Uterus (tissue), 4 donors: ENCODE data around the gene ADAP1. TPM values are rescaled to one million over a fixed set of nuclear protein-coding genes. Genes with fewer than 3 reads are reported as not detected.
"Not testable (repeated sequence)": the region's sequence is repeated elsewhere in the genome, so short reads cannot be mapped to it uniquely, and the experiment has no call there.

Experiments used
- DNase-seq, 2 donors: peaks; one replicate each; pipeline ENCODE4 v3.0.0-alpha.2; 2019 to 2020
- H3K27ac ChIP-seq, 2 donors: fragments of 200-600 bp; sonication (generic); 1 replicate in 1 of 2; 2 replicates in 1 of 2; pipeline ENCODE4 v1.5.1; 2016 to 2018
- H3K27me3 ChIP-seq, 2 donors: fragments of 200-600 bp; sonication (generic); one replicate each; pipeline ENCODE4 v1.5.1; 2018 to 2019; ENCODE audit warnings: control low read depth in 1 of 2
- H3K36me3 ChIP-seq, 2 donors: fragments of 200-600 bp; sonication (generic); one replicate each; pipeline ENCODE4 v1.5.1; 2019; ENCODE audit warnings: control low read depth in 1 of 2
- H3K4me1 ChIP-seq, 2 donors: fragments of 200-600 bp; sonication (generic); one replicate each; pipeline ENCODE4 v1.5.1; 2018 to 2019; ENCODE audit warnings: control low read depth in 1 of 2
- H3K4me3 ChIP-seq, 2 donors: fragments of 200-600 bp; sonication (generic); 1 replicate in 1 of 2; 2 replicates in 1 of 2; pipeline ENCODE4 v1.5.1; 2018 to 2019; ENCODE audit warnings: mild to moderate bottlenecking in 1 of 2
- H3K9me3 ChIP-seq, 2 donors: fragments of 200-600 bp; sonication (generic); one replicate each; pipeline ENCODE4 v1.5.1; 2019; ENCODE audit warnings: control low read depth in 1 of 2
- POLR2A ChIP-seq, 2 donors: fragments of 450-650 bp; IDR thresholded peaks; one replicate each; pipeline ENCODE4 v1.6.1; 2016; ENCODE audit warnings: antibody characterized with exemption in 2 of 2, mild to moderate bottlenecking in 1 of 2, moderate library complexity in 1 of 2
- intact Hi-C: fragments of 100-400 bp; cut with DNase I; formaldehyde crosslinking; loops from one replicate; pipeline ENCODE4 v1.15.1; 2023; ENCODE audit warnings: low total_unique reads
- total RNA-seq, 4 donors: library from RNA; depleted of rRNA in 3 of 4; stranded (reverse); fragments of >200 nt in 3 of 4; gene quantifications; one replicate each; pipeline versions ENCODE4 v1.1.0 to v1.2.4, GENCODE V29; 2014 to 2023
- TF ChIP-seq, protein P1 (sequence below), 4 experiments: fragments of 200-600 bp in 2 of 4; fragments of 450-650 bp in 2 of 4; sonication (generic) in 2 of 4; IDR thresholded peaks; one replicate each; pipeline ENCODE4 v1.5.1; 2016 to 2019; ENCODE audit warnings: antibody characterized with exemption in 4 of 4, mild to moderate bottlenecking in 2 of 4, moderate library complexity in 1 of 4
- donor health status: DM: yes; HTN: yes; CAD: no.

Gene ADAP1
- total RNA-seq, 4 donors from 2014 or later = 3.2 to 17.4 (median 10.9) TPM

DNA sequence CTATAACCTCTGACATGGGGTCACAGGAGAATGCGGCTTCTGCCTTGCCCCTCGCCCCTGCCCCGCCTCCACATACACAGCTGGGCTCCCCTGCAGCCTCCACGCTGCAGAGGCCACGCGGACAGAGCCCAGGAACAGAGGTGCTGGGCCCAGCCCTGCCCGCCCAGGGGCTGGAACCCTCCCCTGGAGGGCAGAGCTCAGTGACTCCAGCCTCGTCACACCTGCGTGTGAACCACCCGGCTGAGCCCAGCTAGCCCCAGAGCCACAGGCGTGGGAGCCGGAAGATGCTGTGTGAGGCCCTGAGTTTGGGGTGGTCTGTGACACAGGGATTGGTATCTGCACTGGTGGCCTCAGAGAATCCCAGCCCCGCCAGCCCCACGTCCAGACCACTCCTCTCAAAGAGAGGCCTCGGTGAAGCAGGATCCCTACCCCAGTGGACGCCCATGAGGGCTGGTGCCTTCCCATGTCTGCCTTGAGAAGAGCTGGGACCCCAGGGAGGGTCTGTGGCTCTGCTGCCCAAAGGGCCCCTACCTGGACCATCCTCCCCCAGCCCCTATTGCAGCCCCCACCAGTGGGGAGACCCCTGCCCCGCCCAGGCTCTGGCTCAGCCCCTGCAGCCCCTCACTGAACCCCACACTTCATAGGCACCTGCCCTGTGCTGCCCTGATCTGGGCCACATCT is 8.1 kb upstream of the ADAP1 start:
- Histone ChIP-seq H3K27me3 (no peaks in the 10 kb centered on the region), H3K27ac (no peak overlapping the region), H3K36me3 (no peaks in the 10 kb centered on the region), H3K4me3 (no peak overlapping the region), H3K4me1 (peaks cover 0 to 17% of the 10 kb centered on the region in 2 donors), H3K9me3 (no peaks in the 10 kb centered on the region)
- TF ChIP-seq POLR2A (IDR thresholded peaks at IDR 0.05) = no peak
- TF ChIP-seq, protein P1, sequence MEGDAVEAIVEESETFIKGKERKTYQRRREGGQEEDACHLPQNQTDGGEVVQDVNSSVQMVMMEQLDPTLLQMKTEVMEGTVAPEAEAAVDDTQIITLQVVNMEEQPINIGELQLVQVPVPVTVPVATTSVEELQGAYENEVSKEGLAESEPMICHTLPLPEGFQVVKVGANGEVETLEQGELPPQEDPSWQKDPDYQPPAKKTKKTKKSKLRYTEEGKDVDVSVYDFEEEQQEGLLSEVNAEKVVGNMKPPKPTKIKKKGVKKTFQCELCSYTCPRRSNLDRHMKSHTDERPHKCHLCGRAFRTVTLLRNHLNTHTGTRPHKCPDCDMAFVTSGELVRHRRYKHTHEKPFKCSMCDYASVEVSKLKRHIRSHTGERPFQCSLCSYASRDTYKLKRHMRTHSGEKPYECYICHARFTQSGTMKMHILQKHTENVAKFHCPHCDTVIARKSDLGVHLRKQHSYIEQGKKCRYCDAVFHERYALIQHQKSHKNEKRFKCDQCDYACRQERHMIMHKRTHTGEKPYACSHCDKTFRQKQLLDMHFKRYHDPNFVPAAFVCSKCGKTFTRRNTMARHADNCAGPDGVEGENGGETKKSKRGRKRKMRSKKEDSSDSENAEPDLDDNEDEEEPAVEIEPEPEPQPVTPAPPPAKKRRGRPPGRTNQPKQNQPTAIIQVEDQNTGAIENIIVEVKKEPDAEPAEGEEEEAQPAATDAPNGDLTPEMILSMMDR (IDR thresholded peaks at IDR 0.05) = no peak
- DNase-seq = no peak
- intact Hi-C loops = no loop called here

DNA sequence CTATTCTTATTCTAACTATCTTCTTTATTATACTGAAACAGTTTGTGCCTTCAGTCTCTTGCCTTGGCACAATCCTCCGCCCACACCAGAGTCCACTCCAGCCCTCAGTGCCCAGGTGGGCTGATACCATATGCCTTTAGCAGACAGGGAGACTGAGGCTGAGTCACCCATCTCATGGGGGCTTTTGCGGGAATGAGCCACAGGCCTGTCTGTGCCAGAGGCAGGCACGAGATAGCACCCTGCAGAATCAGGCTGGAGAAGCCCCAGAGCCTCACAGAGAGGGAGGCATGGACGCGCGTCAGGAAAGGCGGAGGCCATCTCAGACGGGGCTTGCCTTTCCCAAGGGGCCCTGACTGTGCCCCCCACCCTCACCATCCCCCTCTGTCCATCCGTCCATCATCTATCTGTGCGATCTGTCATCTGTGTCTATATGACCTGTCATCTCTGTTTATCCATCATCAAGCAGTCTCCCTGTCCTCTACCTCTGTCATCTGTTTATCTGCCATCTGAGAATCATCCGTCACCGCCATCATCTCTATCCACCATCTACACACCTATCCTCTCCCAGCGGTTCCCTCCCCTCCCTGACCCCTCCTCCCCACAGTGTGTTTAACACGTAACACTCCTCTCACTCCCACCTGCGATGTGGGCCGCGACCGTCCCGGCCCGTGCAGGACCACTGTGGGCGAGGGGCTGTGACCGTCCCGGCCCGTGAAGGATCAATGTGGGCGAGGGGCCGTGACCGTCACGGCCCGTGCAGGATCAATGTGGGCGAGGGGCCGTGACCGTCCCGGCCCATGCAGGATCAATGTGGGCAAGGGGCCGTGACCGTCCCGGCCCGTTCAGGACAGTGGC is 7.3 kb upstream of the ADAP1 start:
- Histone ChIP-seq H3K27ac (no peak overlapping the region), H3K4me1 (peaks cover 0 to 17% of the 10 kb centered on the region in 2 donors), H3K9me3 (no peaks in the 10 kb centered on the region), H3K27me3 (no peaks in the 10 kb centered on the region), H3K36me3 (no peaks in the 10 kb centered on the region), H3K4me3 (no peak overlapping the region)
- TF ChIP-seq, protein P1 (IDR thresholded peaks at IDR 0.05) = no peak
- TF ChIP-seq POLR2A (IDR thresholded peaks at IDR 0.05) = no peak
- intact Hi-C loops = no loop called here
- no peak for DNase-seq

DNA sequence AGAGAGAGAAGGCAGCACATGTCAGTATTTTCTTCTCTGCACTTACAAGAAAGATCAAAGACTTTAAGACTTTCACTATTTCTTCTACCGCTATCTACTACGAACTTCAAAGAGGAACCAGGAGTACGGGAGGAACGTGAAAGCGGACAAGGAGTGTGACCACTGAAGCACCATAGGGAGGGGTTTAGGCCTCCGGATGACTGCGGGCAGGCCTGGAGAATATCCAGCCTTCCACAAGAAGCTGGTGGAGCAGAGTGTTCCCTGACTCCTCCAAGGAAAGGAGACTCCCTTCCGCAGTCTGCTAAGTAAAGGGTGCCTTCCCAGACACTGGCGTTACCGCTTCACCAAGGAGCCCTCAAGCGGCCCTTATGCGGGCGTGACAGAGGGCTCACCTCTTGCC is 6.5 kb upstream of the ADAP1 start:
- H3K27me3 ChIP-seq, H3K36me3 ChIP-seq, H3K4me3 ChIP-seq, H3K9me3 ChIP-seq, intact Hi-C loops: not testable (repeated sequence)
- DNase-seq = peak in 1 of 2 donors; percentile 47
- peaks cover 0 to 17% of the 10 kb centered on the region in 2 donors for H3K4me1 ChIP-seq
- peak overlapping the region in 1 of 2 donors; percentile 68 for H3K27ac ChIP-seq

DNA sequence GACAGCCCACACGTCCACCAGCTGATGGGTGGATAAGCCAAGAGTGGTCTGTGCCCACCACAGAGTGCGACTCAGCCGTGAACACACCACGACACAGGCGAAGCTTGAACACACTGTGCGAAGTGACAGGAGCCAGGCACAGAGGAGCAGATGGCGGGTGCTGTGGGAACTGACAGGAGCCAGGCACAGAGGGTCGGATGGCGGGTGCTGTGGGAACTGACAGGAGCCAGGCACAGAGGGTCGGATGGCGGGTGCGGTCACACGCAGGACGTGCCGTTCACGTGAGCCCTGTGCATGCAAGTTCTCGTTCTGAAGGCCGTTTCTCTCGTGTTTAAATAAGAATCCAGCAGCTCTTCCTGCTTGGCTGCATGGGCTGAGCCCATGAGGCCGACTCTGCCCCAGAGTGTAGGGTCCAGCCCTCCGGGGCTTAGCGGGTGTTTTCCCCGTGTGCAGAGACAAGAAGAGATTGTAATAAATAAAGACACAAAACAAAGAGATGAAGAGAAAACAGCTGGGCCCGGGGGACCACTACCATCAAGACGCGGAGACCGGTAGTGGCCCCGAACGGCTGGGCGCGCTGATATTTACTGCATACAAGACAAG is 5.9 kb upstream of the ADAP1 start:
- TF ChIP-seq, protein P1 (IDR thresholded peaks at IDR 0.05) = no peak
- TF ChIP-seq POLR2A (IDR thresholded peaks at IDR 0.05) = no peak
- H3K36me3 ChIP-seq = no peaks in the 10 kb centered on the region
- no peak for DNase-seq
- H3K27me3 ChIP-seq = no peaks in the 10 kb centered on the region
- peaks cover 0 to 17% of the 10 kb centered on the region in 2 donors for H3K4me1 ChIP-seq
- peak overlapping the region in 1 of 2 donors; percentile 68 for H3K27ac ChIP-seq
- H3K4me3 ChIP-seq = no peak overlapping the region
- H3K9me3 ChIP-seq = no peaks in the 10 kb centered on the region
- intact Hi-C loops = no loop called here

DNA sequence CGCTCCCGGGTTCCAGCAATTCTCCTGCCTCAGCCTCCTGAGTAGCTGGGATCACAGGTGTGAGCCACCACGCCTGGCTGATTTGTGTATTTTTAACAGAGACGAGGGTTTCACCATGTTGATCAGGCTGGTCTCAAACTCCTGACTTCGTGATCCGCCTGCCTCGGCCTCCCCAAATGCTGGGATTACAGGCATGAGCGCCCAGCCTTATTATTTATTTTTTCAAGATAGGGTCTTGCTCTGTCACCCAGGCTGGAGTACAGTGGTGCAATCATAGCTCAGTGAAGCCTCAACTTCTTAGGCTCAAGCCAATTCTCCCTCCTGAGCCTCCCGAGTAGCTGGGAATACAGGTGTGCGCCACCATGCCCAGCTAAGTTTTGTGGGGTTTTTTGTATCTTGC is 5.3 kb upstream of the ADAP1 start:
- intact Hi-C loops, H3K36me3 ChIP-seq, H3K27ac ChIP-seq, H3K27me3 ChIP-seq, DNase-seq, H3K9me3 ChIP-seq, H3K4me3 ChIP-seq: not testable (repeated sequence)
- H3K4me1 ChIP-seq = peaks cover 0 to 17% of the 10 kb centered on the region in 2 donors

DNA sequence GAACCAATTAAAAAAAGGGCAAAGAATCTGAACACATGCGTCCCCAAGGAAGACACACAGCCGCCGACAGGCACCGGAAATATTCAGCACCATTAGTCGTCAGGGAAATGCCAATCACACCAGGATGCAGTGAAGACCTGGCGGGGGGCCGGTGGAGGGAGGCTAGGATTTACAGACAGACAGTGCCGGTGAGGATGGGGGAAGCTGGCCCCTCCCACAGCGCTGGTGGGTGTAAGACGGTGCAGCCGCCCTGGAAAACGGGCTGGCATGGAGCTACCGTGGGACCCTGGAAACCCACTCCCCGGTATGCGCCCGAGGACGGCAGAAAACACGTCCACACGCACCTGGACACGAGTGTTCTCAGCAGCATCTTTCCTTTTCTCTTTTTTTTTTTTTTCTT is 4.8 kb upstream of the ADAP1 start:
- Histone ChIP-seq H3K36me3 (no peaks in the 10 kb centered on the region), H3K4me1 (peaks cover 0 to 12% of the 10 kb centered on the region in 2 donors), H3K27me3 (no peaks in the 10 kb centered on the region), H3K4me3 (no peak overlapping the region), H3K9me3 (no peaks in the 10 kb centered on the region), H3K27ac (no peak overlapping the region)
- intact Hi-C loops = no loop called here
- TF ChIP-seq, protein P1 (IDR thresholded peaks at IDR 0.05) = no peak
- no peak for TF ChIP-seq POLR2A (IDR thresholded peaks at IDR 0.05)
- DNase-seq = no peak
